ENCODE data around the gene PCDH9. TPM values are rescaled to one million over a fixed set of nuclear protein-coding genes. Genes with fewer than 3 reads are reported as not detected.

PCDH9 gene
- total and polyA plus RNA-seq, 2 of the 4 experiments (the other 2 are of a cell fraction): 2.2 to 10.2 TPM

DNA sequence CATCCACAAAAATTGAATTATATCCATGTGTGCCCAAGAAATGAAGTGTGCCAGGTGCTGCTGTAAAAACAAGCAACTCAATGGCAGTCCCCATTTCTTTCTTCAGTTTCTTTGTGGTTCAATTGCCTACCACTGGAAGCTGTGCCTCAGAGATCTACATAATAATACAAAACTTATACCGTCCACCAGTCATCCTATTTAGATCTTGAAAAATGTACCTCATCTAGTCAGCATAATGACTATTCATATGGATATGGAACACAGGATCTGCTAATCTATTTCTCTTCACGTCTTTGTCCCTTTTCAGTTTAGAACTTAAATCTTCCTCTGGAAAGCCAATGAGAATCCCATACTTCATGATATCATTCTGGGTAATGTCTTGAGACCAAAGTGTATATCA, 648.5 kb downstream of the PCDH9 start:
- Histone ChIP-seq H3K4me1 (ENCODE audit: control insufficient read depth, insufficient read depth, low read length) (no peaks in the 10 kb centered on the region), H3K27me3 (ENCODE audit: control insufficient read depth, insufficient read depth, low read length) (no peaks in the 10 kb centered on the region), H3K36me3 (ENCODE audit: control insufficient read depth, insufficient read depth, low read length) (no peaks in the 10 kb centered on the region), H3K9me3 (ENCODE audit: control insufficient read depth, insufficient read depth, low read length) (no peaks in the 10 kb centered on the region), H4K91ac (ENCODE audit: insufficient read depth, low read depth, low read length) (no peak overlapping the region), H3K4me2 (ENCODE audit: low read depth, low read length) (no peak overlapping the region), H2BK20ac (ENCODE audit: low read depth, low read length) (no peak overlapping the region), H4K20me1 (ENCODE audit: insufficient read depth, low read length) (no peaks in the 10 kb centered on the region), H2BK5ac (ENCODE audit: low read depth, low read length, poor library complexity, severe bottlenecking) (no peak overlapping the region), H3K56ac (ENCODE audit: extremely low read depth, insufficient read depth, low read length) (no peak overlapping the region), H3K4me3 (ENCODE audit: insufficient read depth, low read depth, low read length) (no peak overlapping the region), H3K18ac (ENCODE audit: low read depth, low read length) (no peak overlapping the region), H3K27ac (ENCODE audit: insufficient read depth, low read length) (no peak overlapping the region), H2AK5ac (ENCODE audit: low read depth, low read length) (no peak overlapping the region), H3K4ac (ENCODE audit: low read depth, low read length) (no peak overlapping the region), H2BK15ac (ENCODE audit: low read depth, low read length) (no peak overlapping the region), H3K9ac (ENCODE audit: low read depth, low read length) (no peak overlapping the region), H3K79me1 (ENCODE audit: low read depth in 1 of 2, low read length in 2 of 2) (no peaks in the 10 kb centered on the region), H2AFZ (replicated peaks; ENCODE audit: low read length, poor library complexity) (no peak overlapping the region), H3K9me1 (ENCODE audit: insufficient read depth, low read length) (no peaks in the 10 kb centered on the region), H3K14ac (replicated peaks; ENCODE audit: low read depth, low read length) (no peak overlapping the region), H2AK9ac (replicated peaks; ENCODE audit: low read depth, low read length, poor library complexity) (no peak overlapping the region), H3K23ac (ENCODE audit: low read depth, low read length) (no peak overlapping the region), H4K5ac (ENCODE audit: low read depth, low read length) (no peak overlapping the region), H2BK120ac (ENCODE audit: low read depth, low read length) (no peak overlapping the region), H4K8ac (ENCODE audit: low read depth in 2 of 2, low read length in 2 of 2) (no peak overlapping the region)
- CTCF ChIA-PET: interaction anchor here (0.8 kb wide), 1 partner anchor 17 kb away, joined by 3 read pairs; no protein-coding TSS in a partner anchor
- dilution Hi-C loops (cut with HindIII; ENCODE audit: low sequenced_read_pairs, unreplicated experiment) (no loop called here), in situ Hi-C loops (cut with MboI; ENCODE audit: low sequenced_read_pairs) (no loop called here), intact Hi-C loops (cut with micrococcal nuclease) (no loop called here)
- no CpG with 5 or more reads among the region's 2 CpGs for WGBS, 2 experiments (ENCODE audit: extremely low coverage in 2 of 2, insufficient read length in 1 of 2)
- DNase-seq (no peak), ATAC-seq (ENCODE audit: low read depth) (no peak)
- POLR2A ChIA-PET (ENCODE audit: unreplicated experiment): no interaction called here
- no TSS peak for BruUV-seq (replicated peaks)
- TF ChIP-seq POLR2A (IDR thresholded peaks at IDR 0.05; ENCODE audit: low read depth, low read length): no peak

Data from IMR-90 (cell line).